GM19395 (cell line): ENCODE measurements around the gene CDHR5.

Source experiments
- ATAC-seq: cut with Tn5 transposase; IDR thresholded peaks from one replicate; pipeline ENCODE4 v1.9.1; 2021; ENCODE audit warnings: mild to moderate bottlenecking, moderate library complexity; ENCODE audit not compliant: unreplicated experiment

The CDHR5 gene

DNA sequence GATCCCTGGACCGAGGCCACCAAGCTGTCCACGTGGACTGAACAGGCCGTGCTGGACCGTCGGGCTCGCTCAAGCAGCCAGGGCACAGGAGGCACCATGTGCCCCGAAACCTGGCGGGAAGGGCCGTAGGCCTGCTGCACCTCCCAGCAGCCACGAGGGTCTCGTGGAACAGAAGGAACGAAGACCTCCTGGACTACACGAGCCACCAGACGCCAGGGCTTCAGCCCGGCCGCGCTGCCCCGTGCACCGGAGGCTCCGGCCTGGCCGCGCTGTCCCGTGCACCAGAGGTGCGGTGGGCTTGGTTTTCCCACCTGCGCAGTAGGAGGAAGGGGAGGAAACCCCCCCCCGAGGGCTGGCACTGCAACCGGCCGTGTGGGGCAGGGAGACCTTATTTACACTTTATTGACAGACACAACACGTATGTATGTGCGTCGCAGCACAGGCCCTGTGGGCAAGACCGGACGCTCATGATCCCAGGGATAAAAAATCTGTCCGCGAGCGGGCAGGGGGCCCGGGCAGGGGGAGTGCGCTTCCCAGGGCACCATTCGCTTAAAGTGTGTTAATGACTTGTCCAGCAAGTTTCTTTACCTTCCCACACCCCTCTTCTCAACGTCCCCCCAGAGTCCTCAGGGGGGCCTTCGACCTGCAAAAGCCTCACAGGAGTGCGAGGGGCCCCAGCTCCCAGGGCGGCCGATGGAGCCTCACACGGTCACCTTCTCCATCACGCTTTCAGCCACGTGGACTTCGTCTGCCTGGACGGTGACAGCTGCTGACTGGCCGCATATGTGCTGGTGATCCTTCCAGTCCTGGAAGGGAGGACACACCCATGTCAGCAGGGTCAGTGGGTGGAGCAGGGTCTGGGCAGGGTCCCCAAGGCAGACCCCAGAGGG lies 19.3 kb upstream of the CDHR5 start:
- no peak for ATAC-seq

DNA sequence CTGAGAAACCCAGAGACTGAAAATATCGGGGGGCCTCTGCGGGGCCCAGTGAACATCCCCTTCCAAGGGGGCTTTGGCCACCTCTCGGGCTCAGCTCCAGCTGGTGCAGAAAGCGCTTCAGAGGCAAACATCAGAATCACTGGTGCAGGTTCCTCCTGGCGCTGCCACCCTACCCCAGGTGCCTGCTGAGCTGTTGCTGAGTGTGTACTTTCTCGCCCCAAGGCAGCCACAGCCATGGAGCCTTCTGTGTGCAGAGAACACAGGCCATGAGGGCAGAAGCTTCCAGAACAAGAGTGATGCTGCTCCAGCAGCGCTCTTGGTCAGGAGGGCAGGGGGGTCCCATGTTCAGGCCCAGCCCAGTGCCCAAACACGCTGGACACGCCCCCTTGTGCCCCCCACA lies 18.6 kb upstream of the CDHR5 start:
- no peak for ATAC-seq

DNA sequence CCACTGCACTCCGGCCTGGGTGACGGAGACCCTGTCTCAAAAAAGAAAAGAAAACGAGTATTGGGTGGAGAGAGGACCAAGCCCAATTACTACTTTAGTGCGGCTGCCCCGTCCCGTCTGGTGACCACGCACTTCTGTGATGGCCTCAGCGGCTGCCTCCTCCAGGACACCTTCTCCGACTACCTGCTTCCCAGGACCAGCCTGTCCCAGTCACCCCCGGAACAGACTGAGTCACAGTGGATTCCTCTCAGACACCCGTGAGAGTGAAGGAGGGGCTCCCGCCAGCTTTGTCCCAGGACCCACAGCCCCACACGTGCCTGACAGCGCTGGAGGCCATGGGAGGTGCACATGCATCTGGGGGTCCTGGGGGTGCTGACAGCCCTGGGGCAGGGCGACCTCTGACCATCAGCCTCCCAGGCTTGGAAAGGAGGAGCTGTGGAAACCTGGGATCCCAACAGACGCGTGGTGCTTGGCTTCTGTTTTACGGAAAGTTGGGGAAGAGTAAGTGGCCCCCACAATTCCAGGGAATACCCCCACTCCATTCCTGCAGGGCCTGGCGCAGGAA lies 17.1 kb upstream of the CDHR5 start:
- ATAC-seq, result no peak

DNA sequence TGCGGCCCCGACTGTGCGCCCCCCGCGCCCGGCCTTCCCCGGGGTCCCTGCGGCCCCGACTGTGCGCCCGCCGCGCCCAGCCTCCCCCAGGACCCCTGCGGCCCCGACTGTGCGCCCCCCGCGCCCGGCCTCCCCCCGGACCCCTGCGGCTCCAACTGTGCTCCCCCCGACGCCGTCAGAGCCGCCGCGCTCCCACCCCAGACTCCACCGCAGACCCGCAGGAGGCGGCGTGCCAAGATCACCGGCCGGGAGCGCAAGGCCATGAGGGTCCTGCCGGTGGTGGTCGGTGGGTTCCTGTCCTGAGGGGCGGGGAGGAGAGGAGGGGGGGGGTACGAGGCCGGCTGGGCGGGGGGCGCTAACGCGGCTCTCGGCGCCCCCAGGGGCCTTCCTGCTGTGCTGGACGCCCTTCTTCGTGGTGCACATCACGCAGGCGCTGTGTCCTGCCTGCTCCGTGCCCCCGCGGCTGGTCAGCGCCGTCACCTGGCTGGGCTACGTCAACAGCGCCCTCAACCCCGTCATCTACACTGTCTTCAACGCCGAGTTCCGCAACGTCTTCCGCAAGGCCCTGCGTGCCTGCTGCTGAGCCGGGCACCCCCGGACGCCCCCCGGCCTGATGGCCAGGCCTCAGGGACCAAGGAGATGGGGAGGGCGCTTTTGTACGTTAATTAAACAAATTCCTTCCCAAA lies 15.4 kb upstream of the CDHR5 start:
- ATAC-seq, result no peak

DNA sequence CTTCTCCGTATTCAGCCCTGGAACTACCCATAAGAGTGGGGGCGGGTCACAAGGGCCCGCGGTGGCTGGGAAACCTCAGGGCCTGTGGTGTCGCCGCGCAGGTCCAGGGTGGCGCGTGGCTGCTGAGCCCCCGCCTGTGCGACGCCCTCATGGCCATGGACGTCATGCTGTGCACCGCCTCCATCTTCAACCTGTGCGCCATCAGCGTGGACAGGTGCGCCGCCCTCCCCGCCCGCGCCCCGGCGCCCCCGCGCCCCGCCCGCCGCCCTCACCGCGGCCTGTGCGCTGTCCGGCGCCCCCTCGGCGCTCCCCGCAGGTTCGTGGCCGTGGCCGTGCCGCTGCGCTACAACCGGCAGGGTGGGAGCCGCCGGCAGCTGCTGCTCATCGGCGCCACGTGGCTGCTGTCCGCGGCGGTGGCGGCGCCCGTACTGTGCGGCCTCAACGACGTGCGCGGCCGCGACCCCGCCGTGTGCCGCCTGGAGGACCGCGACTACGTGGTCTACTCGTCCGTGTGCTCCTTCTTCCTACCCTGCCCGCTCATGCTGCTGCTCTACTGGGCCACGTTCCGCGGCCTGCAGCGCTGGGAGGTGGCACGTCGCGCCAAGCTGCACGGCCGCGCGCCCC lies 14.7 kb upstream of the CDHR5 start:
- no peak for ATAC-seq

DNA sequence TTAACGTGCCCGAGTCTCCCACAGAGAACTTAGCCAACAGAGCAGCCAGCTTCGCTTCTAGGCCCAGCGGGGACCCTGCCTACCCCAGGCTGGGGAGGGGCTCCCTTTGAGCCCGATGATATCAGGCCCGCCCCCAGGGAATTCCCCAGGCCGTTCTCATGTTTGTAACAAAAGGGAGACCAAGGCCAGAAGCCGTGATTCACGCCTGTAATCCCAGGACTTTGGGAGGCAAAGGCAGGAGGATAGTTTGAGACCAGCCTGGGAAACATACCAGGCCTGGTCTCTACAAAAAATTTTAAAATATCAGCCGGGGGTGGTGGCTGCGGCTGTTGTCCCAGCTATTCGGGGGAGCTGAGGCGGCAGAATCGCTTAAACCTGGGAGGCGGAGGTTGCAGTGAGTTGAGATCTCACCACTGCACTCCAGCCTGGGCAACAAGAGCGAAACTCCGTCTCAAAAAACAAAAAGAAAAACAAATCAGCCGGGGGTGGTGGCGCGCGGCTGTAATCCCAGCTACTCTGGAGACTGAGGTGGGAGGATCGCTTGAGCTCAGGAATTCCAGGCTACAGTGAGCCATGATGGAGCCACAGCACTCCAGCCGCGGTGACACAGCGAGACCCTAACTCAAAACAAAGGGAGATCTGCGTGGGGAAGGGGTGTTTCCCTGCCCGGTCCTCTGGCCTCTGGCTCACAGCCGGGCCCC lies 14.0 kb upstream of the CDHR5 start:
- ATAC-seq, result no peak

DNA sequence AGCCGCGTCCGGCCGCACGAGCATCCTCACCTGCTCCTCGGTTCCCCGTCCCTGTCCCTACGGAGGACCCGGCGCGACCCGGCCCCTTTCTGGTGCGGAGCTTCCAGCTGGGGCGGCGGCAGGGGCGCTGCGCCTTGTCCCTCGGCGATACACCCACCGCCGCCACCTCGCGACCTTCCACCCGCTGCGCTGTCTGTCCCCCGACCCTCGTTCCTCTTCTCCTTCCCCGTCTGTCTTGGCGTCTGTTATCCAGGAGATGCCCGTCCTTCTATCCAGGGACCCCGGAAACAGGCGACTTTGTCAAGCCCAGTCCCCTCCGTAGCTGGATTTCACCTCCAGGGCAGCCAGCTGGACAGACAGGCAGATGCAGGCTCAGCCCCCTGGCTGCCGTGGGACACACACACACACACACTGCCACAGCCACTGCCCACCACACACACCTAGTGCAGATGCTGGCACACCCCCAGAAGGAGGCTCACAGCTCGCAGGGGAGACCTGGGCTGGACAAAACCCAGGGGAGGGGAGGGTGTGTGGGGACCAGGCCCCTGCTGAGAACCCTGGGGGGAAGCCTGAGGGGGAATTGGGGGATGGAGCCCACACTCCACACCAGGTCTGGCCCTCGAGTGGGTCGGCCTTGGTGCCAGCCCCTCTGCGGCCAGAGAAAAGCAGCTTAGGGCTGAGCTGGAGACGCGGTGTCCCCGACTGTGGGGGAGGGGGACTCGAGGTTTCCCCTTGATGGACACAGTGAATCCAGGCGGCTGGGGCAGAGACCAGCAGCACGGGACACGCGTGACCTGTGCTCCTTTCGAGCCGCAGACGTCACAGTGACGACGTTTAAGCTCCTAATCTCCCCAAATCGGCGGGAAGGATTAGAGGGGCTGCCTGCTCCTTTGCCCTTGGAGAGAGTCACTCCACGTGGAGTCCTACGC lies 13.1 kb upstream of the CDHR5 start:
- no peak for ATAC-seq

DNA sequence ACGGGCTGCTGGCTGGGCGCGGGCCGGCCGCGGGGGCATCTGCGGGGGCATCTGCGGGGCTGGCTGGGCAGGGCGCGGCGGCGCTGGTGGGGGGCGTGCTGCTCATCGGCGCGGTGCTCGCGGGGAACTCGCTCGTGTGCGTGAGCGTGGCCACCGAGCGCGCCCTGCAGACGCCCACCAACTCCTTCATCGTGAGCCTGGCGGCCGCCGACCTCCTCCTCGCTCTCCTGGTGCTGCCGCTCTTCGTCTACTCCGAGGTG lies 12.5 kb upstream of the CDHR5 start:
- ATAC-seq, result no peak

DNA sequence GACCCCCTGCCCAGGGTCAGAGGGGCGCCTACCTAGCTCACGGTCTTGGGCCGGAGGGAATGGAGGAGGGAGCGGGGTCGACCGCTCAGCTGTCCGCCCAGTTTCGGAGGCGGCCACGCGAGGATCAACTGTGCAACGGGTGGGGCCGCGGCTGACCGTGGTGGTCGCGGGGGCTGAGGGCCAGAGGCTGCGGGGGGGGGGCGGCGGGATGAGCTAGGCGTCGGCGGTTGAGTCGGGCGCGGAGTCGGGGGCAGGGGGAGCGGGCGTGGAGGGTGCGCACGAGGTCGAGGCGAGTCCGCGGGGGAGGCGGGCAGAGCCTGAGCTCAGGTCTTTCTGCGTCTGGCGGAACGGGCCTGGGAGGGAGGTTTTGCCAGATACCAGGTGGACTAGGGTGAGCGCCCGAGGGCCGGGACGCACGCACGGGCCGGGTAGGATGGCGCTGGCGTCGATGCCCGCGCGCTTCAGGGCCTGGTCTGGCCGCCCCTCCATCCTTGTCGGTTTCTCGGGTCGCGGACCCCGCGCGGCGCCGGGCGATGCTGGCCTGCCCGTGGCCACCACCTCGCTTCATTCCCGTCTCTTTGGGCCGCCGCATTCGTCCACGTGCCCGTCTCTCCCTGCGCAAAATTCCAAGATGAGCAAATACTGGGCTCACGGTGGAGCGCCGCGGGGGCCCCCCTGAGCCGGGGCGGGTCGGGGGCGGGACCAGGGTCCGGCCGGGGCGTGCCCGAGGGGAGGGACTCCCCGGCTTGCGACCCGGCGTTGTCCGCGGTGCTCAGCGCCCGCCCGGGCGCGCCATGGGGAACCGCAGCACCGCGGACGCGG lies 12.0 kb upstream of the CDHR5 start, which contains the start of gene DRD4:
Gene DRD4, plus strand, starts transcription at position 759 of the 822 bp plus-strand sequence. Its CDS starts 36 bp downstream, at position 795.
- ATAC-seq, result no peak

DNA sequence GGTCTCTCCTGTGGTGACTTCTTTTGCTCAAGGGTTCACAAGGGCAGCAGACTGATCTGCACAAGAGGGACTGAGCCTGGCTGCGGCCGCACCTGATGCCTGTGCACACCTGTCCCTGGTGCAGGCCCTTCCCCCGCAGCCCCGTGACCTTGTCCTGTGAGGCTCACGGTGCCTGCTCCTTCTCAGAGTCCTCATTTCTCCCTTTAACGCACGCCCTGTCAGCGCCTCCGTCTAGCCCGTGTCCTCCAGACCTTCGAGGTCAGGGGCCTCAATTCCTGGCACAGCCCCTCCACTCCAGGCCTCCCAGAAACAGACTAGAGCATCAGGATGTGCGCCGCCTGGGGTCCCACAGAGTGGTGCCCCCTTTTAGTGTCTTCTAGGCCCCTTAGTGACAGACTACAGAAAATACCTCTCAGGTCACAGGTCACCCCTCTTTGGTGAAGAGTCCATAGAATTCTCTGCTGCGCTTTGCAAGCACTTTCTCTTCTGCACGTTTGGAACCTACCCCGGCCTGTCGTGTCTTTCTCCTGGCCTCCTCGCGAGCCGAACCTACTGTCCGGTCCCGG lies 11.3 kb upstream of the CDHR5 start:
- no peak for ATAC-seq

DNA sequence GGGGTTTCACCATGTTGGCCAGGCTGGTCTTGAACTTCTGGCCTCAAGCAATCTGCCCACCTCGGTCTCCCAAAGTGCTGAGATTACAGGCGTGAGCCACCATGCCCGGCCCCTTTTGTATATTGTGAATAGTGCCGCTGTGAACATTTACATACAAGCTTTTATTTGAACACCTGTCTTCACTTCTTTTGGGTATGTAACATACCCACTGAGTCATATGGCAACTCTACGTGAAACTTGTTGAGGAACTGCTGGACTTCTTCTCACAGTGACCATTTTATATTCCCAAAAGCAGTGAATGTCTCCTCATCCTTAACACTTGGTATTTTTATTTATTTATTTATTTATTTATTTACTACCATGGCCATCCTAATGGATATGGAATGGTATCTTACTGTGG lies 6.1 kb upstream of the CDHR5 start:
- ATAC-seq, result no peak

DNA sequence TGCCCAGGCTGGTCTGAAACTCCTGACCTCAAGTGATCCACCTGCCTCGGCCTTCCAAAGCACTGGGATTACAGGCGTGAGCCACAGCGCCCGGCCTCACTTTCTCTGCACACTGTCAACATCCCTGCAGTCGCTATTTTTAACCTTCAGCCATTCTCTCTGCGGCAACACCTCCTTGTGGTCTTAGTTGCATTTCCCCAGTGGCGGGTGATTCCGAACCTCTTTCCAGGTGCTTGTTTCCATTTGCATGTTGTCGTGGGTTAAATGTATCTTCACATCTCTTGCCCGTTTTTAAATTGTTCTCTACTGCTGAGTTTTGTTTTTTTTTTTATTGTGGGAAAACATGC lies 4.5 kb upstream of the CDHR5 start:
- ATAC-seq, result peak; percentile 56

DNA sequence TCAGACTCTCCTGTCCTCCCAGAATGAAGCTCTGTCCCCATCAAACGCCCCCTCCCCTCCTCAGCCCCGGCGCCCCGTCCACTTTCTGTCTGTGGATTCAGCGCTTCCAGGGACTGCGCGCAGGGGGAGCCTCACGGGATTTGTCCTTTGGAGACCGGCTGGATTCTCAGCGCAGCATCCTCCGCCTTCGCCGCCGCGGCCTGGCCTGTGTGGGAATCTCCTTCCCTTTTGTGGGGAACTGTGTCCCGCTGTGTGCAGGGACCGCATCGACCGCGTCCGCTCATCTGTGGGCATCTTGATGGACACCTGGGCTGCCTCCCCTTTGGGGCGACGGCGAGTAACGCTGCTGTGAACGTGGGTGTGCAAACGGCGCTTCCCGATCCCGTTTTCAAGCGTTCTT lies 3.3 kb upstream of the CDHR5 start:
- ATAC-seq, result no peak

DNA sequence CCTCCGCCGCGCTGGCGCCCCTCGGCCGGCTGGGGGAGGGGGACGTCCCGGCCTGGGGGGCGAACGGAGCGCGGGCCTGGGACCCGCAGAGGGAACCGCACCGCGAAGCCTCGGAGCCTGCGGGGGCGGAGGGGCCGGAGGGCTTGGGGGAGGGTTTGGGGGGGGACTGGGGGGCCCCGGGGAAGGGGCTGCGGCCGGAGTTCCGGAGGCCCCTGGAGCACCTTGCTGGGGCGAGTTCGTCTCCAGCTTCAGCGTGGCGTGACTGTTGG lies 2.5 kb upstream of the CDHR5 start:
- ATAC-seq, result no peak

DNA sequence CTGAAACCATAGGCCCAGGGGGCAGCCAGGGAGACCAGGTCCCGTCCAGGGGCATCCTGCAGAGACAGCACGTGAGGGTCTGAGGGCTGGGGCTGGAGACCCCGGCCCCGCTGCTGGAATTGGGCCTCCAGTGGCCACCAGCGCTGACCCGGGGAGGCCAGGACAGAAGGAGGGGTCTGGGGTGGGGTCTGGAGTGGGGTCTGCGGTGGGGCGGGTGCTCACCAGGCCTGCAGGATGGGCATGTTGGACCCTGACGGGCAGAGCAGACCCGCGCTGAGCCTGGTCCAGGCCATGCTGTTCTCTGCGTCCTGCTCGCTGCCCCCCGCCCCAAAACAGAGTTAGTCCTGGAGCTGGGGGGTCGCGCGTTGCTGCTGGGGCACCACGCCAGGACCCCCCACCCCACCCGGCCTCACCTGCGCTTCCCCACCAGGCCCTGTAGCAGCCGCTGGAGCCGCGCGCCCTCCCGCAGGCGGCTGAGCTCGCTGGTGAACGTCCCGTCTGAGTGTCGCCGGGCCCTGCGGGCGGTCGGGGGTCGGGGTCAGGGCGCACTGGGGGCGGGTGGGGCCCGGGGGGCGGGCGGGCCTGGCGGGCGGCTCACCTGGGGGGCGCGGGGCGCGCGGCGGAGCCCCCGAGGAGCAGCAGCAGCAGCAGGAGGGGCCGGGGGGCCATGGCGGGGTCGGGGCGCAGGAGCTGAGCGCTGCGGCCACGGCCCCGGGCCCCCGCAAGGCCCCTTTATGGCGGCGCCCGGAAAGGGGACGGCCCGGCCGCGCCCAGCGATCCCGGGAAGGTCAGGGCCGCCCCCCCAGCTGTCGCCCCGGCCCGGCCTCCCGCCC lies 1.9 kb upstream of the CDHR5 start, which contains the start of gene SCT:
Gene SCT, minus strand, starts transcription at position 707 of the 833 bp plus-strand sequence. Its CDS starts 38 bp downstream, at position 669.
- no peak for ATAC-seq

DNA sequence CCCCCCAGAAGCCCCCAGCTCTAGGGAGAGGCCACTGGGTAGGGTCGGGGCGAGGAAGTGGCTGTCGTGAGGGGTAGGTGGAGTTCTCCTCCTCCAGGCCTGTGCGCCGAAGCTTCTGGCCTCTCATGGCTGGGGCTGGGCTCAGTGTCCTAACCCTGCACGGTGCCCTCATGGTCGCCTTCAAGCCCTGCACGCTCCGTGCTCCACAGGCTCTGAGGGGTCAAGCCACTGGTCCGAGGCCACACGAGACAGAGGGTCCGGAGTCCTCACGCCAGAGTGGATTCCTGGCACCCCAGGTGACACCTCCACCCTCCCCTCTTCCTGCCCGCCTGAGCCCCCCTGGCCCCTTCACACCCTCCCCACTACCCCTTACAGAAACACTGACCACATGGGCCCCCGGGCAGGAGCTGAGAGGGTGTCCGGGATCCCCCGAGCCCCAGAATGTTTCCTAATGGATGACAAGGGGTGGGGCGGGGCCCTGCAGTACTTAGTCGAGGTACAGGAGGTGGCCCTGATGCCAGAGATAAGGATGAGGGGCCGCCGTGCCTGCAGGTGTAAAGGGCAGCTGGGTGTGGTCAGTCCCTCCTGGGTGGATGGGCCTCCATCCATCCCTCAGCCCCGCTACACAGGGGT lies 997 bp upstream of the CDHR5 start:
- ATAC-seq, result no peak

DNA sequence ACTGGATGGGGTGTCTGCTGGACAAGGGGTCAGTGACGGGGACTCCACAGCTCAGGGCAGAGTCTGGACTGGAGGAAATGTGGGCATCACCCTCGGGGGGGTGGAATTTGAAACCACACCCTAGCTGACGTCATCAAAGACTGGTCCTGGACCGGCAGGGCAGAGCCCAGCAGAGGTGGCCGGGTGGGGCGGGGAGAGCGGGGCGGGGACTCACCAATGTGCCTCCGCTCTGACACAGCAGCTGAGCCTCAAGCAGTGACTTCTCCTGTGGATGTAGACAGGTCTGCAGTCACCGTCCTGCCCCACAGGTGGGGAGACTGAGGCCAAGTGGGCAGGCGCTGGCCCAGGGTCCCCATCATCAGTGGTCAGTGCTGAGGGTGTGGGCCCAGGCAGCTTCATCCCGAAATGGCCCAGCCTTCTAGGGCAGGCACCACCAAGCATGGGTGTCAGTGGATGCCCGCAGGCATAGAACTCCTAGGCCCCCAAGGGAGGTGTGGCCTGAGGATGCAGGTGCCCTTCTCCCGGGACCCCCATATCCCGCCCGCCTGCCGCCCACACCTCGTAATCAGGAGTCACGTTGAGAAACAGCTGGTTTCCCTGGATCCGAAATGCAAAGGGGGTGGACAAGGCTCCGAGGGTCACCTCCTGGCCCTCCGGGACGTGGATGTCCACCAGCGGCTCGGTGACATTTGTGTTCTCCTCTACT lies 603 bp downstream of the CDHR5 start:
- no peak for ATAC-seq
